K562 (cell line): Measurements from ENCODE around the gene PHF21B. TPM values are rescaled to one million over a fixed set of nuclear protein-coding genes. Genes with fewer than 3 reads are reported as not detected.

ENCODE experiments used
- ATAC-seq: fragments of 200-7000 bp; cut with Tn5 transposase; 3 replicates; pipeline ENCODE4 v1.9.1; 2020; ENCODE audit warnings: moderate library complexity
- BruUV-seq: library from RNA; stranded (reverse); fragments of 400-500 nt; replicated peaks from 2 replicates; lab custom pipeline; 2021; lab: Mats Ljungman, UMichigan
- CTCF ChIA-PET: fragments of 300-600 bp; formaldehyde crosslinking; extraction: SDS; loops from one replicate; lab custom pipeline; 2021; ENCODE audit warnings: low intra/inter-chr PET ratio; lab: Yijun Ruan, JAX
- POLR2A ChIA-PET: fragments of 300-600, 350-650 bp; sonication (Branson Sonifier 250); formaldehyde crosslinking; extraction: SDS; loops from one replicate; lab custom pipeline; 2021; ENCODE audit warnings: antibody characterized with exemption, inconsistent platforms; lab: Yijun Ruan, JAX
- DNase-seq, 4 experiments: peaks; one replicate each; pipeline versions ENCODE4 v3.0.0 to v3.0.0-alpha.2; 2011 to 2018; ENCODE audit warnings: low spot score in 3 of 4, mixed read lengths in 3 of 4; ENCODE audit errors: extremely low read depth in 1 of 4
- FAIRE-seq: peaks from 2 replicates; lab custom pipeline; 2011; peaks lifted over from hg19 to GRCh38; lab: Jason Lieb, UNC
- H2AFZ ChIP-seq: 2 replicates; pipeline ENCODE4 v1.6.0; 2011; ENCODE audit warnings: low read depth, low read length, control low read depth, inconsistent platforms
- H3K27ac ChIP-seq: fragments of 200-600 bp; 3 replicates; pipeline ENCODE4 v1.8.0; 2011; ENCODE audit warnings: low read depth, mild to moderate bottlenecking, control low read depth, inconsistent platforms, low read length, moderate library complexity, mixed read lengths; ENCODE audit errors: extremely low read depth
- H3K27me3 ChIP-seq, 2 experiments: fragments of 300-600 bp in 1 of 2; 2 replicates in 1 of 2; 3 replicates in 1 of 2; pipeline versions ENCODE4 v1.6.0 to v1.8.0; 2011; ENCODE audit warnings: inconsistent platforms in 2 of 2, low read length in 2 of 2, mild to moderate bottlenecking in 1 of 2, mixed read lengths in 1 of 2, moderate library complexity in 1 of 2; ENCODE audit not compliant: control insufficient read depth in 2 of 2, insufficient read depth in 2 of 2
- H3K36me3 ChIP-seq: fragments of 300-600 bp; 3 replicates; pipeline ENCODE4 v1.8.0; 2011; ENCODE audit warnings: mild to moderate bottlenecking, low read length, inconsistent platforms; ENCODE audit not compliant: control insufficient read depth, insufficient read depth
- H3K4me1 ChIP-seq, 2 experiments: fragments of 200-600 bp in 1 of 2; replicated peaks in 1 of 2; 2 replicates in 1 of 2; 3 replicates in 1 of 2; pipeline versions ENCODE4 v1.5.1 to v1.8.0; 2011; ENCODE audit warnings: inconsistent platforms in 2 of 2, low read length in 2 of 2, mild to moderate bottlenecking in 1 of 2, mixed read lengths in 1 of 2, moderate library complexity in 1 of 2; ENCODE audit not compliant: control insufficient read depth in 2 of 2, insufficient read depth in 2 of 2
- H3K4me2 ChIP-seq: 2 replicates; pipeline ENCODE4 v1.6.1; 2011; ENCODE audit warnings: low read length, control low read depth, inconsistent platforms, mixed read lengths; ENCODE audit not compliant: insufficient read depth
- H3K4me3 ChIP-seq: fragments of 200-600 bp; sonication (generic), shearing (Covaris generic); 2 replicates; pipeline ENCODE4 v1.5.1; 2016; ENCODE audit warnings: control low read depth, inconsistent platforms
- H3K79me2 ChIP-seq: fragments of 200-600 bp; 3 replicates; pipeline ENCODE4 v1.8.0; 2011; ENCODE audit warnings: low read length, inconsistent platforms; ENCODE audit not compliant: control insufficient read depth, insufficient read depth
- H3K9ac ChIP-seq, 2 experiments: 2 replicates each; pipeline versions ENCODE4 v1.6.0 to v1.6.1; 2011; ENCODE audit warnings: low read depth in 2 of 2, low read length in 2 of 2, control low read depth in 1 of 2, inconsistent platforms in 1 of 2, mild to moderate bottlenecking in 1 of 2, mixed read lengths in 1 of 2; ENCODE audit not compliant: insufficient read depth in 1 of 2
- H3K9me1 ChIP-seq: one replicate; pipeline ENCODE4 v1.6.0; 2011; ENCODE audit warnings: inconsistent platforms, mild to moderate bottlenecking, low read length, moderate library complexity; ENCODE audit not compliant: control insufficient read depth, insufficient read depth
- H3K9me3 ChIP-seq: replicated peaks from 2 replicates; pipeline ENCODE4 v1.5.1; 2011; ENCODE audit warnings: low read depth, low read length, inconsistent platforms; ENCODE audit not compliant: control insufficient read depth, insufficient read depth
- H4K20me1 ChIP-seq: replicated peaks from 2 replicates; pipeline ENCODE4 v1.6.1; 2011; ENCODE audit warnings: low read length, inconsistent platforms, mixed read lengths; ENCODE audit not compliant: control insufficient read depth, insufficient read depth
- CHD1 ChIP-seq: fragments of 200-600 bp; sonication (generic); IDR thresholded peaks from one replicate; pipeline ENCODE4 v1.6.1; 2012; ENCODE audit warnings: mild to moderate bottlenecking, moderate library complexity, low read length, inconsistent platforms
- E2F6 ChIP-seq, 2 experiments: IDR thresholded peaks; 2 replicates each; pipeline ENCODE4 v1.6.1; 2011; ENCODE audit warnings: borderline replicate concordance in 1 of 2, control low read depth in 1 of 2, low read depth in 1 of 2, low read length in 1 of 2, mild to moderate bottlenecking in 1 of 2, mixed read lengths in 1 of 2, moderate library complexity in 1 of 2; ENCODE audit not compliant: insufficient read depth in 1 of 2, insufficient read length in 1 of 2, poor library complexity in 1 of 2, severe bottlenecking in 1 of 2; ENCODE audit errors: extremely low read depth in 1 of 2
- HMBOX1 ChIP-seq: sonication (generic); IDR thresholded peaks from 2 replicates; pipeline ENCODE4 v1.6.1; 2016
- NFIC ChIP-seq: fragments of 450-650 bp; IDR thresholded peaks from 2 replicates; pipeline ENCODE4 v1.6.1; 2017; ENCODE audit warnings: mild to moderate bottlenecking, inconsistent platforms
- SAFB ChIP-seq: fragments of 200-400 bp; formaldehyde crosslinking; IDR thresholded peaks from 2 replicates; pipeline ENCODE4 v1.6.1; 2017; ENCODE audit warnings: low read depth, low read length, borderline replicate concordance
- TRIM28 ChIP-seq: fragments of 450-650 bp; IDR thresholded peaks from 2 replicates; pipeline ENCODE4 v1.6.1; 2017
- ZBTB11 ChIP-seq, 3 experiments: fragments of 200-800 bp in 1 of 3; fragments of 250-450 bp in 1 of 3; fragments of 450-650 bp in 1 of 3; sonication (Bioruptor Pico) in 1 of 3; sonication (Bioruptor generic) in 1 of 3; formaldehyde crosslinking in 1 of 3; IDR thresholded peaks; 2 replicates each; pipeline versions ENCODE4 v1.6.1 to v1.8.0; 2016 to 2022; ENCODE audit warnings: mild to moderate bottlenecking in 2 of 3, missing genetic modification characterization in 2 of 3, missing compliant biosample characterization in 1 of 3, moderate library complexity in 1 of 3
- ZNF77 ChIP-seq: fragments of 250-450 bp; sonication (Bioruptor Pico); IDR thresholded peaks from 2 replicates; pipeline ENCODE4 v1.5.0; 2020
- WGBS: fragments of 100-300 bp; shearing (Covaris generic); methylation state at CpG from one replicate; pipeline ENCODE4 v1.1.6; 2016; ENCODE audit warnings: low coverage, mixed read lengths; ENCODE audit not compliant: insufficient coverage; ENCODE audit errors: missing lambda C conversion rate; 5-methylcytosine and 5-hydroxymethylcytosine counted together
- in situ Hi-C: fragments of 300-500 bp; cut with MboI; formaldehyde crosslinking; loops from 4 replicates; pipeline ENCODE4 v1.15.0; 2018; ENCODE audit warnings: inconsistent platforms, mixed read lengths
- intact Hi-C: fragments of 100-400 bp; cut with micrococcal nuclease; formaldehyde crosslinking; loops from 2 replicates; pipeline ENCODE4 v1.14.2; 2022
- polyA plus RNA-seq, 8 experiments: library from polyadenylated mRNA; depleted of rRNA in 4 of 8; stranded (reverse) in 5 of 8; unstranded in 3 of 8; fragments of >200 nt; fragmentation: Nextera tagmentation in 2 of 8; fragmentation: Illumina TruSeq in 1 of 8; extraction: Ambion mirVana in 2 of 8; extraction: Trizol in 1 of 8; gene quantifications; 2 replicates each; pipeline versions ENCODE4 v1.2.1 to v1.2.3, GENCODE V29; 2011 to 2014; ENCODE audit warnings: inconsistent platforms in 1 of 8, missing spikeins in 1 of 8
- total RNA-seq, 7 experiments: library from RNA; depleted of rRNA in 6 of 7; stranded (reverse); fragments of >200 nt in 6 of 7; fragmentation: Illumina TruSeq in 2 of 7; extraction: Trizol in 2 of 7; gene quantifications; 2 replicates each; pipeline versions ENCODE4 v1.2.1 to v1.2.3, GENCODE V29; 2011 to 2021; ENCODE audit warnings: low replicate concordance in 1 of 7
- TF ChIP-seq, protein P1 (sequence below), 2 experiments: fragments of 450-650 bp; IDR thresholded peaks; 2 replicates each; pipeline ENCODE4 v1.6.1; 2018; ENCODE audit warnings: mild to moderate bottlenecking in 2 of 2, low read depth in 1 of 2; ENCODE audit not compliant: partially characterized antibody in 2 of 2

The PHF21B gene
- total and polyA plus RNA-seq, 9 of the 15 experiments (the other 6 are each of a cell fraction or from before 2014, with no cell fraction given): 0.04 TPM; not detected in 8

- H3K9ac ChIP-seq: no peak overlapping the region
- FAIRE-seq (no peak), DNase-seq (no peak), ATAC-seq (no peak)
- H4K20me1 ChIP-seq: no peaks in the 10 kb centered on the region; the same call in 1 of the 2 replicates
- CTCF ChIA-PET: no interaction called here
- H3K9me3 ChIP-seq: no peaks in the 10 kb centered on the region
- 1% methylated on average over 17 of the region's 32 CpGs for WGBS
- H3K9me1 ChIP-seq: no peaks in the 10 kb centered on the region
- H3K36me3 ChIP-seq: no peaks in the 10 kb centered on the region
- no peaks in the 10 kb centered on the region for H3K4me1 ChIP-seq
- H3K79me2 ChIP-seq: no peaks in the 10 kb centered on the region
- no peak overlapping the region for H3K4me2 ChIP-seq
- H2AFZ ChIP-seq: no peak overlapping the region
- in situ Hi-C loops: no loop called here
- peaks cover 2 to 49% of the 10 kb centered on the region in 2 experiments; a peak in 4 of 5 replicates for H3K27me3 ChIP-seq
- no peak overlapping the region for H3K4me3 ChIP-seq
- POLR2A ChIA-PET: interaction anchor here (1.0 kb wide), 1 partner anchor 8 kb away, joined by 6 read pairs; no protein-coding TSS in a partner anchor
- no TSS peak for BruUV-seq
- H3K27ac ChIP-seq: no peak overlapping the region
- intact Hi-C loops: no loop called here
- no peak for TF ChIP-seq CHD1
- TF ChIP-seq NFIC: no peak
- TF ChIP-seq ZNF77 (CRISPR knock-in tag): no peak
- no peak for TF ChIP-seq ZBTB11 (CRISPR knock-in tag; IDR thresholded peaks at IDR 0.05)
- TF ChIP-seq E2F6 (IDR thresholded peaks at IDR 0.05; ENCODE audit: borderline replicate concordance in 1 of 2, extremely low read depth in 1 of 2, insufficient read depth in 1 of 2, insufficient read length in 1 of 2, low read depth in 1 of 2, low read length in 1 of 2, poor library complexity in 1 of 2, severe bottlenecking in 1 of 2): no peak
- TF ChIP-seq SAFB: no peak
- TF ChIP-seq HMBOX1: no peak
- no peak for TF ChIP-seq TRIM28
- TF ChIP-seq, protein P1, sequence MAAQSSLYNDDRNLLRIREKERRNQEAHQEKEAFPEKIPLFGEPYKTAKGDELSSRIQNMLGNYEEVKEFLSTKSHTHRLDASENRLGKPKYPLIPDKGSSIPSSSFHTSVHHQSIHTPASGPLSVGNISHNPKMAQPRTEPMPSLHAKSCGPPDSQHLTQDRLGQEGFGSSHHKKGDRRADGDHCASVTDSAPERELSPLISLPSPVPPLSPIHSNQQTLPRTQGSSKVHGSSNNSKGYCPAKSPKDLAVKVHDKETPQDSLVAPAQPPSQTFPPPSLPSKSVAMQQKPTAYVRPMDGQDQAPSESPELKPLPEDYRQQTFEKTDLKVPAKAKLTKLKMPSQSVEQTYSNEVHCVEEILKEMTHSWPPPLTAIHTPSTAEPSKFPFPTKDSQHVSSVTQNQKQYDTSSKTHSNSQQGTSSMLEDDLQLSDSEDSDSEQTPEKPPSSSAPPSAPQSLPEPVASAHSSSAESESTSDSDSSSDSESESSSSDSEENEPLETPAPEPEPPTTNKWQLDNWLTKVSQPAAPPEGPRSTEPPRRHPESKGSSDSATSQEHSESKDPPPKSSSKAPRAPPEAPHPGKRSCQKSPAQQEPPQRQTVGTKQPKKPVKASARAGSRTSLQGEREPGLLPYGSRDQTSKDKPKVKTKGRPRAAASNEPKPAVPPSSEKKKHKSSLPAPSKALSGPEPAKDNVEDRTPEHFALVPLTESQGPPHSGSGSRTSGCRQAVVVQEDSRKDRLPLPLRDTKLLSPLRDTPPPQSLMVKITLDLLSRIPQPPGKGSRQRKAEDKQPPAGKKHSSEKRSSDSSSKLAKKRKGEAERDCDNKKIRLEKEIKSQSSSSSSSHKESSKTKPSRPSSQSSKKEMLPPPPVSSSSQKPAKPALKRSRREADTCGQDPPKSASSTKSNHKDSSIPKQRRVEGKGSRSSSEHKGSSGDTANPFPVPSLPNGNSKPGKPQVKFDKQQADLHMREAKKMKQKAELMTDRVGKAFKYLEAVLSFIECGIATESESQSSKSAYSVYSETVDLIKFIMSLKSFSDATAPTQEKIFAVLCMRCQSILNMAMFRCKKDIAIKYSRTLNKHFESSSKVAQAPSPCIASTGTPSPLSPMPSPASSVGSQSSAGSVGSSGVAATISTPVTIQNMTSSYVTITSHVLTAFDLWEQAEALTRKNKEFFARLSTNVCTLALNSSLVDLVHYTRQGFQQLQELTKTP (IDR thresholded peaks at IDR 0.05; ENCODE audit: low read depth in 1 of 2, partially characterized antibody in 2 of 2): no peak
These were observed 83.1 kb downstream of the PHF21B start for GRCh38 chr22:44926491-44927415.
